BJ (cell line): ENCODE results near the gene OXA1L. TPM values are rescaled to one million over a fixed set of nuclear protein-coding genes. Genes with fewer than 3 reads are reported as not detected.
"Not testable (repeated sequence)": the region's sequence is repeated elsewhere in the genome, so short reads cannot be mapped to it uniquely, and the experiment has no call there.

ENCODE experiments used
- CTCF ChIA-PET: fragments of 350-600 bp; formaldehyde crosslinking; extraction: SDS; loops from one replicate; lab custom pipeline; 2021; ENCODE audit warnings: antibody characterized with exemption, inconsistent platforms; lab: Yijun Ruan, JAX
- POLR2A ChIA-PET: fragments of 300-600 bp; sonication (Branson Sonifier 250); formaldehyde crosslinking; extraction: SDS; loops from one replicate; lab custom pipeline; 2021; ENCODE audit warnings: antibody characterized with exemption; lab: Charles Lee
- DNase-seq: peaks from one replicate; pipeline ENCODE4 v3.0.0-alpha.2; 2011; ENCODE audit warnings: low read depth
- H3K27me3 ChIP-seq: 2 replicates; pipeline ENCODE4 v1.6.0; 2011; ENCODE audit warnings: low read length; ENCODE audit not compliant: control insufficient read depth, insufficient read depth
- H3K36me3 ChIP-seq: 2 replicates; pipeline ENCODE4 v1.5.1; 2011; ENCODE audit warnings: low read length; ENCODE audit not compliant: control insufficient read depth, insufficient read depth
- H3K4me3 ChIP-seq: 2 replicates; pipeline ENCODE4 v1.5.1; 2011; ENCODE audit warnings: low read depth, mild to moderate bottlenecking, control low read depth, low read length
- CTCF ChIP-seq: IDR thresholded peaks from 2 replicates; pipeline ENCODE4 v1.5.1; 2011; ENCODE audit warnings: low read depth, mild to moderate bottlenecking, control low read depth, inconsistent platforms, low read length, moderate library complexity; ENCODE audit not compliant: insufficient read depth
- polyA plus RNA-seq: library from polyadenylated mRNA; depleted of rRNA; stranded (reverse); fragments of >200 nt; gene quantifications from 2 replicates; pipeline ENCODE4 v1.2.3, GENCODE V29; 2011

The OXA1L gene
- polyA plus RNA-seq, 1 experiment = 191 TPM

- Histone ChIP-seq H3K4me3 (no peak overlapping the region), H3K27me3 (no peaks in the 10 kb centered on the region), H3K36me3 (peaks cover 13% of the 10 kb centered on the region)
- CTCF ChIA-PET = interaction anchor here (1.0 to 2.1 kb wide), 5 partner anchors 12 to 204 kb away, joined by 3 to 6 read pairs (median 4); no protein-coding TSS in a partner anchor
- POLR2A ChIA-PET = no interaction called here
- no peak for DNase-seq
- TF ChIP-seq CTCF = no peak
Measured at GRCh38 chr14:22773162-22774010, 6.9 kb downstream of the OXA1L start.

- no peak for TF ChIP-seq CTCF
- H3K27me3 ChIP-seq = no peaks in the 10 kb centered on the region
- ChIA-PET CTCF (interaction anchor here (1.0 to 2.1 kb wide), 5 partner anchors 13 to 204 kb away, joined by 3 to 6 read pairs (median 4); no protein-coding TSS in a partner anchor), POLR2A (no interaction called here)
- DNase-seq = no peak
- peaks cover 13% of the 10 kb centered on the region for H3K36me3 ChIP-seq
- H3K4me3 ChIP-seq = no peak overlapping the region
Measured at GRCh38 chr14:22774011-22774706, 7.7 kb downstream of the OXA1L start.

- Histone ChIP-seq H3K4me3 (no peak overlapping the region), H3K36me3 (no peaks in the 10 kb centered on the region; the same call in 1 of the 2 replicates), H3K27me3 (no peaks in the 10 kb centered on the region)
- CTCF ChIA-PET = no interaction called here
- POLR2A ChIA-PET = no interaction called here
- TF ChIP-seq CTCF = no peak
- DNase-seq = no peak
Measured at GRCh38 chr14:22776215-22776614, 9.7 kb downstream of the OXA1L start.

GRCh38 chr14:22776849-22777248, 10.4 kb downstream of the OXA1L start:
- H3K4me3 ChIP-seq, H3K27me3 ChIP-seq, H3K36me3 ChIP-seq, POLR2A ChIA-PET, DNase-seq: not testable (repeated sequence)
- CTCF ChIA-PET = interaction anchor here (1.9 kb wide), 1 partner anchor 45 kb away, joined by 7 read pairs; no protein-coding TSS in a partner anchor

GRCh38 chr14:22778084-22778483, 11.6 kb downstream of the OXA1L start:
- no peak for DNase-seq
- Histone ChIP-seq H3K36me3 (no peaks in the 10 kb centered on the region), H3K4me3 (no peak overlapping the region), H3K27me3 (no peaks in the 10 kb centered on the region)
- no peak for TF ChIP-seq CTCF
- POLR2A ChIA-PET = no interaction called here
- CTCF ChIA-PET = interaction anchor here (0.8 to 1.9 kb wide), 2 partner anchors 13 to 44 kb away, joined by 3 to 7 read pairs; no protein-coding TSS in a partner anchor
